C4-2B (cell line): ENCODE results near the gene RGP1.

Experiments used
- H3K27ac ChIP-seq: fragments of 450-650 bp; 2 replicates; pipeline ENCODE4 v1.5.1; 2017
- ZFX ChIP-seq: fragments of 450-650 bp; IDR thresholded peaks from 2 replicates; pipeline ENCODE4 v1.6.1; 2017
- TF ChIP-seq, protein P1 (sequence below): fragments of 450-650 bp; conservative IDR thresholded peaks from 2 replicates; pipeline ENCODE4 v1.5.1; 2017; ENCODE audit warnings: mild to moderate bottlenecking

Gene RGP1

DNA sequence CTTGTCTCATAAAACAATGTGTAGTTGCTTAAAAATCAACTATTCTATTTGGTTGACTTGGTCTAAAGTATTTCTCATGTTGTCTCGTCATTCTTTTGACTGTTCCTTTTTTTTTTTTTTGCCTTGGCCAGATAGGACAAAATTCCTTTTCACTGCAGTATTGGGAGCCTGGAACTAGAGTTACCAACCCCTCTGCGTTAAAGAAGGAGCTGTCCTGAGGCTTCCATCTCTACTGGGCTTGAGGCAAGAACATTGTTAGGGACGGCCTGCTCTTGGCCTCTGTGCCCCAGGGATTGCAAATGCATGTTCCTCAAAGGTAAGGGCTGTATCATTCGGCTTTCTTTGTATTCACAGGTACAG lies 40.9 kb downstream of the RGP1 start:
- H3K27ac ChIP-seq = no peak overlapping the region
- TF ChIP-seq, protein P1, sequence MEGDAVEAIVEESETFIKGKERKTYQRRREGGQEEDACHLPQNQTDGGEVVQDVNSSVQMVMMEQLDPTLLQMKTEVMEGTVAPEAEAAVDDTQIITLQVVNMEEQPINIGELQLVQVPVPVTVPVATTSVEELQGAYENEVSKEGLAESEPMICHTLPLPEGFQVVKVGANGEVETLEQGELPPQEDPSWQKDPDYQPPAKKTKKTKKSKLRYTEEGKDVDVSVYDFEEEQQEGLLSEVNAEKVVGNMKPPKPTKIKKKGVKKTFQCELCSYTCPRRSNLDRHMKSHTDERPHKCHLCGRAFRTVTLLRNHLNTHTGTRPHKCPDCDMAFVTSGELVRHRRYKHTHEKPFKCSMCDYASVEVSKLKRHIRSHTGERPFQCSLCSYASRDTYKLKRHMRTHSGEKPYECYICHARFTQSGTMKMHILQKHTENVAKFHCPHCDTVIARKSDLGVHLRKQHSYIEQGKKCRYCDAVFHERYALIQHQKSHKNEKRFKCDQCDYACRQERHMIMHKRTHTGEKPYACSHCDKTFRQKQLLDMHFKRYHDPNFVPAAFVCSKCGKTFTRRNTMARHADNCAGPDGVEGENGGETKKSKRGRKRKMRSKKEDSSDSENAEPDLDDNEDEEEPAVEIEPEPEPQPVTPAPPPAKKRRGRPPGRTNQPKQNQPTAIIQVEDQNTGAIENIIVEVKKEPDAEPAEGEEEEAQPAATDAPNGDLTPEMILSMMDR = no peak
- no peak for TF ChIP-seq ZFX

DNA sequence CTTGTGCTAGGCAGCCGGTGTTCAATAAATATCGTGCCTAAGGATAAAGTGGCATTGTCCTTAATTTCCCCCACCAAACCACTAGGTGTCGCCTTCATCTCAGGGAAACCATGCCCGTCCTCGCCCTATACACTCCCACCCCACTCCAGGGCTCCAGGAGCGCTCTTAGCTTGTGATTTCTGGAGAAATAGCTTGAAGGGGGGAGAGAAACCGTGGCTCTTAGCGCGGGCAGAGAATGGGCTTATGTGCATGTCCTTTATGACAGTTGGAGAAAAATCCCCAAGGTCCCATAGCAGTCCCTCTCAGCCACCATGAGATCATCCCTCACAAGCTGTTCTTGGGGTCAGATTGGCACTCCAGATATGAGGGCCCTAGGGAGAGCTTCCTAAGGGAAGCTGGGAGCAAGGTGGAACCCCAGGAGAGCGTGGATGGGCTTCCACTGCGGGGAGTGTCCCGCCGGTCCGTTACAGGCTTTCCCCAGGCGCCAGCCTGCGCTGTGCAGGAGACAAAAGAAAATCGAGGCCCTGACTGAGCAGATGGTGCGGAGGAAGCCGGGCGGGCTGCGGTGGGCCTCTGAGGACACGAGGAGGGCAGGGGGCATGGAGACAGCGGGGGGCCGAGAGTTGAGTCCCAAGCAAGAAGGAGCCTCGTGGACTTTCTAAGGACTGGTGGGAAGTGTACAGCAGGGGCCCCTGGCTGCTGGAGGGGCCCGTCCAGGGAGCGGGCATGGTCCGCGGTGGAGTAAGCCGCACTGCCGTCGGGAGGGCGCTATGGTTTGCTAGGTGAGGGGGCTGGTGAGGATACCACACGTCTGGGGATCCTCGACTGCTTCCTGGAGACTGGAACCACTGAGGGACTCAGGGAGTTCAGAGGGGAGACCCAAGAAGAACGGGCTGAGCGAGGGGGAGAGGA lies 41.6 kb downstream of the RGP1 start:
- H3K27ac ChIP-seq = no peak overlapping the region

DNA sequence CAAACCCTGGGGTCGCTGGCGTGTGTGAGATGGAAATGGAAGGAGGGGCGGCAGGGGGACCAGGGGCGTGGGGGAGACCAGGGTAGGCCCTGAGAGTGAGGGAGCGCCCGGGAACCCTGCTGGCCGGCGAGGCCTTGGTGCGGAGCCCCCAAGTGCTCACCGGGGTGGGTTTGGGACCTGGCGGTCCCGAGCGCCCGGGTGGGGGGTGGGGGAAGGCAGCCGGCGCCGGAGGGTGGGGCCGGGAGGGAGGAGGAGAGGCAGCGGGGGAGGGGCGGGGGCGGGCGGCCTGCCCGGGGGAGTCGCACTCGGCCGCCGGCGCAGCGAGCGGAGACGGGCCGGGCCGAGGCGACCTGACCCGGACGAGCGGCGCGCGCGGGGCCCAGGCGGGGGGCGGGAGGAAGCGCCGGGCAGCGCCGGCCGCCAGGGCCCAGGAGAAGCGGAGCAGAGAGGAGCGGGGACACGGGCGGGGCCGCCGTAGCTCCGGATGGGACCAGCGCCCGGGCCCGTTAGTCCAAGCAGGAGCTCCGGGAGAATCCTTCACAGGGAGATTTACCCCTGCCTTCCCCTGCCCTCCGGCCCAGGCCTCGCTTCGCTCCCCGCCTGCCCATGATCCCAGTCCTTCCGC lies 42.3 kb downstream of the RGP1 start, which contains the start of gene NPR2:
Gene NPR2, plus strand, starts transcription at position 295 of the 625 bp plus-strand sequence. CDS start 818 bp downstream, outside the sequence.
- no peak within 1 kb of the TSS for H3K27ac ChIP-seq
- no peak for TF ChIP-seq ZFX
- TF ChIP-seq, protein P1 = no peak

More for the DNA sequence above, 41.6 kb downstream of the RGP1 start:
- TF ChIP-seq, protein P1 = peak; percentile 93
- TF ChIP-seq ZFX = no peak

DNA sequence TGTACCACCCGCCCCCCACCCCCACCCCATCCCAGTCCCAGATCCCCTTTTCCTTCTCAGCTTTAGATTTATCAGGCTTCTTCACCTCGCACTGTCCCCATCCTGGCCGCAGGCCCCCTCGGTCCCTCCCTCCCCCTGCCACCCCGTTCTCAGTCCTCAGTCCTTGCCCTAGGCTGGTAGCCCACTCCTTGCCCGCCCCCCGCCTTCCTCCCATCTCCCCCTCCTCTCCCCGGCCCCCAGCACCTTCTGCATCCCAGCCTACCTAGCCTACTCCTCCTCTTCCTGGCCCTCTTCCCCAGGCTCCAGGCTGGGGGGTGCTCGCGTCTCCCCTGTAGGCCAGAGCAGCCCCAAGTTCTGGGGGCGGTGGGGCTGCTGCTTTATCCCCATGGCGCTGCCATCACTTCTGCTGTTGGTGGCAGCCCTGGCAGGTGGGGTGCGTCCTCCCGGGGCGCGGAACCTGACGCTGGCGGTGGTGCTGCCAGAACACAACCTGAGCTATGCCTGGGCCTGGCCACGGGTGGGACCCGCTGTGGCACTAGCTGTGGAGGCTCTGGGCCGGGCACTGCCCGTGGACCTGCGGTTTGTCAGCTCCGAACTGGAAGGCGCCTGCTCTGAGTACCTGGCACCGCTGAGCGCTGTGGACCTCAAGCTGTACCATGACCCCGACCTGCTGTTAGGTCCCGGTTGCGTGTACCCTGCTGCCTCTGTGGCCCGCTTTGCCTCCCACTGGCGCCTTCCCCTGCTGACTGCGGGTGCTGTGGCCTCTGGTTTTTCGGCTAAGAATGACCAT lies 43.1 kb downstream of the RGP1 start:
- H3K27ac ChIP-seq = no peak overlapping the region
- TF ChIP-seq, protein P1 = no peak
- no peak for TF ChIP-seq ZFX

DNA sequence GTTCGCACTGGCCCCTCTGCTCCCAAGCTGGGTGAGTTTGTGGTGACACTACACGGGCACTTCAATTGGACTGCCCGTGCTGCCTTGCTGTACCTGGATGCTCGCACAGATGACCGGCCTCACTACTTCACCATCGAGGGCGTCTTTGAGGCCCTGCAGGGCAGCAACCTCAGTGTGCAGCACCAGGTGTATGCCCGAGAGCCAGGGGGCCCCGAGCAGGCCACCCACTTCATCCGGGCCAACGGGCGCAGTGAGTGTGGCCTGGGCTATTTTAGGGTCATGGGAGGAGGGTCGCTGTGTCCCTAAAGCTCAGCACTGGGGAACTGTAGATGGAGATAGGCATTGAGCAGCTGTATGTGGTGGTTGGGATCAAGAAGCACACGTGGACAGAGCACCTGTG lies 43.7 kb downstream of the RGP1 start:
- TF ChIP-seq, protein P1 = no peak
- no peak for TF ChIP-seq ZFX
- no peak overlapping the region for H3K27ac ChIP-seq

DNA sequence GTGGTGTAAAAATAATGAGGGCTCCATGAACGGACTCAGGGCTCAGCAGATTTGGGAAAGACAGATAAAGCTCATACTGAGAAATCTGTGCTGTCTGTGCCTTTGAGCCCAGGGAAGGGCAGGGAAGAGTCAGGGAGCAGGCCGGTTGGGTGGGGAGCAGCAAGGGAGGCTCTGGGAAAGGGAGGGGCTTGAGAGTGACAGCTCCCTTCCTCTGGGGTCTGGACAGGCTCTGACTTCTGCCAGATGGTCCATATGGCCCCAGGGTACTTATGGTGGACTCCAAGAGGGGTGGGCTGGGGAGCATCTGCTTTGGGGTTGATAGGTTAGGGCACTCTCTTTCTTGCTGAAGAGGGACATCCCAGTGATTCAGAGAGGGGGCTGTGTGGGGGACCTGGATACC lies 44.4 kb downstream of the RGP1 start:
- no peak overlapping the region for H3K27ac ChIP-seq
- TF ChIP-seq, protein P1 = no peak
- TF ChIP-seq ZFX = no peak
